Fibroblast of the aortic adventitia (primary cell): Measurements from ENCODE around the gene CDH11. TPM values are rescaled to one million over a fixed set of nuclear protein-coding genes. Genes with fewer than 3 reads are reported as not detected.

Experiments
- DNase-seq: peaks from one replicate; pipeline ENCODE4 v3.0.0-alpha.2; 2010; ENCODE audit warnings: low read depth
- H3K4me3 ChIP-seq: 2 replicates; pipeline ENCODE4 v1.5.1; 2011; ENCODE audit warnings: low read depth, mild to moderate bottlenecking, control low read depth, low read length, moderate library complexity
- CTCF ChIP-seq: IDR thresholded peaks from 2 replicates; pipeline ENCODE4 v1.5.1; 2011; ENCODE audit warnings: mild to moderate bottlenecking, low read length, control low read depth, inconsistent platforms; ENCODE audit not compliant: insufficient read depth
- total RNA-seq: library from RNA; depleted of rRNA; stranded (reverse); fragments of >200 nt; gene quantifications from 2 replicates; pipeline ENCODE4 v1.2.3, GENCODE V29; 2012; ENCODE audit warnings: low replicate concordance

Gene CDH11
- total RNA-seq, 1 donor, result 397 TPM

GRCh38 chr16:65117811-65118448 is 3.9 kb downstream of the CDH11 start:
- peak overlapping the region; percentile 94 for H3K4me3 ChIP-seq
- peak; percentile 90 for TF ChIP-seq CTCF
- peak; percentile 89 for DNase-seq

- peak; percentile 40 for DNase-seq
- TF ChIP-seq CTCF, result no peak
- peak overlapping the region; percentile 31 for H3K4me3 ChIP-seq
These were observed 4.9 kb downstream of the CDH11 start for GRCh38 chr16:65116818-65117430.

GRCh38 chr16:65116216-65116615 is 5.6 kb downstream of the CDH11 start:
- H3K4me3 ChIP-seq, result peak overlapping the region; percentile 32
- TF ChIP-seq CTCF, result no peak

GRCh38 chr16:65114527-65114926 is 7.3 kb downstream of the CDH11 start:
- no peak overlapping the region for H3K4me3 ChIP-seq
- no peak for TF ChIP-seq CTCF
- peak; percentile 32 for DNase-seq

More at GRCh38 chr16:65116216-65116615, 5.6 kb downstream of the CDH11 start:
- DNase-seq, result no peak

GRCh38 chr16:65113441-65113840 is 8.4 kb downstream of the CDH11 start:
- TF ChIP-seq CTCF, result no peak
- DNase-seq, result no peak
- H3K4me3 ChIP-seq, result no peak overlapping the region

- no peak for TF ChIP-seq CTCF
- no peak for DNase-seq
- no peak overlapping the region for H3K4me3 ChIP-seq
These were observed 10.6 kb downstream of the CDH11 start for GRCh38 chr16:65111306-65111705.
